Measurements from ENCODE around the gene BCCIP. TPM values are rescaled to one million over a fixed set of nuclear protein-coding genes. Genes with fewer than 3 reads are reported as not detected.

Gene BCCIP
- total and polyA plus RNA-seq, 2 donors from 2014 or later = 46.2 to 71.3 TPM

- no peaks in the 10 kb centered on the region for H3K4me1 ChIP-seq (ENCODE audit: control insufficient read depth in 2 of 3, insufficient read depth in 2 of 3, low read depth in 1 of 3, low read length in 3 of 3)
- H3K27ac ChIP-seq (ENCODE audit: low read depth in 2 of 2, low read length in 2 of 2) = no peak overlapping the region
- no peaks in the 10 kb centered on the region for H3K9me3 ChIP-seq (ENCODE audit: control insufficient read depth in 2 of 3, insufficient read depth in 1 of 3, low read length in 3 of 3)
- peak; percentile 60 for FAIRE-seq
- H3K4me3 ChIP-seq (ENCODE audit: low read length in 3 of 3) = no peak overlapping the region
- peak in 2 of 5 donors; percentile 38 to 50 for DNase-seq
- TF ChIP-seq CTCF (IDR thresholded peaks at IDR 0.05; ENCODE audit: borderline replicate concordance, extremely low read depth, insufficient read depth) = peak; percentile 88
- no peak overlapping the region for H3K9ac ChIP-seq (ENCODE audit: low read length in 3 of 3)
- H3K36me3 ChIP-seq (ENCODE audit: control insufficient read depth in 2 of 3, insufficient read depth in 3 of 3, low read length in 3 of 3) = peaks cover 0 to 20% (median 8%) of the 10 kb centered on the region in 3 donors
- no peaks in the 10 kb centered on the region for H3K27me3 ChIP-seq (ENCODE audit: control insufficient read depth, insufficient read depth, low read length)
- intact Hi-C loops (cut with DNase I) = no loop called here
Observed at GRCh38 chr10:125868372-125868975, 45.1 kb downstream of the BCCIP start.

- Histone ChIP-seq H3K27ac (ENCODE audit: low read depth in 2 of 2, low read length in 2 of 2) (no peak overlapping the region), H3K9me3 (ENCODE audit: control insufficient read depth in 2 of 3, insufficient read depth in 1 of 3, low read length in 3 of 3) (peaks cover 0 to 8% (median under 1%) of the 10 kb centered on the region in 3 donors), H3K4me1 (ENCODE audit: control insufficient read depth in 2 of 3, insufficient read depth in 2 of 3, low read depth in 1 of 3, low read length in 3 of 3) (no peaks in the 10 kb centered on the region), H3K9ac (ENCODE audit: low read length in 3 of 3) (no peak overlapping the region), H3K27me3 (ENCODE audit: control insufficient read depth, insufficient read depth, low read length) (no peaks in the 10 kb centered on the region), H3K36me3 (ENCODE audit: control insufficient read depth in 2 of 3, insufficient read depth in 3 of 3, low read length in 3 of 3) (peaks cover 0 to 7% (median 7%) of the 10 kb centered on the region in 3 donors), H3K4me3 (ENCODE audit: low read length in 3 of 3) (no peak overlapping the region)
- TF ChIP-seq CTCF (IDR thresholded peaks at IDR 0.05; ENCODE audit: borderline replicate concordance, extremely low read depth, insufficient read depth) = no peak
- FAIRE-seq = no peak
- DNase-seq = peak in 2 of 5 donors; percentile 14 to 22
- intact Hi-C loops (cut with DNase I) = no loop called here
Observed at GRCh38 chr10:125871338-125871737, 48.0 kb downstream of the BCCIP start.

DNA sequence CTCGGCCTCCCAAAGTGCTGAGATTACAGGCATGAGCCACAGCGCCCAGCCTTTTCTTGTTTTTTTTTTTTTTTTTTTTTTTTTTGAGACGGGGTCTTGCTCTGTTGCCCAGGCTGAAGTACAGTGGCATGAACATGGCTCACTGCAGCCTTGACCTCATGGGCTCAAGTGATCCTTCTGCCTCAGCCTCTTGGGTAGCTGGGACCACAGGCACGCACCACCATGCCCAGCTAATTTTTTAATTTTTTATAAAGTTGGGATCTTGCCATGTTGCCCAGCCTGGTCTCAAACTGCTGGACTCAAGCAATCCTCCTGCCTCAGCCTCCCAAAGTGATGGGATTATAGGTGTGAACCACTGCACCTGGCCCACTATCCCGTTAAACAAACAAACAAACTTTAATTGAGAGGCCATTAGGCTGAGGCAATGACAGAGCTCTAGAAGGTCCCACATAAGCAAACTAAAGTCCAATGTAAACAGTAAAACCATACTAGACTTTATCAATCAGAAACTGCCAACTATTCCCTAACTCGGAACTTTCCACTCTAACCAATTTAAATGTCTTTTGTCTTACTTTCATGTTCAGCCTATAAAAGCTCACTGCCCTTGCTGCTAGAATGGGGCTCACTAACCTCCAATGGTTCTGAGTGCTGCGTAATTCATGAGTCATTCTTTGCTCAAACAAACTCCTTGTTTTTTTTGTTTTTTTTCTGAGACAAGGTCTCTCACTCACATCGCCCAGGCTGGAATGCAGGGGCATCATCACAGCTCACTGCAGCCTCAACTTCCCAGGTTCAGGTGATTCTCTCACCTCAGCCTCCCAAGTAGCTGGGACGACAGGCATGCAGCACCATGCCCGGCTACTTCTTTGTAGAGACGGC, 55.9 kb downstream of the BCCIP start:
- Histone ChIP-seq H3K27ac (ENCODE audit: low read depth in 2 of 2, low read length in 2 of 2) (no peak overlapping the region), H3K9ac (ENCODE audit: low read length in 3 of 3) (no peak overlapping the region), H3K4me1 (ENCODE audit: control insufficient read depth in 2 of 3, insufficient read depth in 2 of 3, low read depth in 1 of 3, low read length in 3 of 3) (no peaks in the 10 kb centered on the region), H3K4me3 (ENCODE audit: low read length in 3 of 3) (no peak overlapping the region), H3K36me3 (ENCODE audit: control insufficient read depth in 2 of 3, insufficient read depth in 3 of 3, low read length in 3 of 3) (peaks cover 0 to 6% (median 0%) of the 10 kb centered on the region in 3 donors), H3K27me3 (ENCODE audit: control insufficient read depth, insufficient read depth, low read length) (no peaks in the 10 kb centered on the region), H3K9me3 (ENCODE audit: control insufficient read depth in 2 of 3, insufficient read depth in 1 of 3, low read length in 3 of 3) (peaks cover 0 to 13% (median 2%) of the 10 kb centered on the region in 3 donors)
- no peak for TF ChIP-seq CTCF (IDR thresholded peaks at IDR 0.05; ENCODE audit: borderline replicate concordance, extremely low read depth, insufficient read depth)
- DNase-seq (no peak), FAIRE-seq (no peak)
- intact Hi-C loops (cut with DNase I) = no loop called here

Data from kidney (tissue), 14 donors.